ENCODE results near the gene F10.

GRCh38 chr13:113087923-113088690, 34.5 kb upstream of the F10 start:
- TF ChIP-seq ZNF816 (CRISPR knock-in tag; IDR thresholded peaks at IDR 0.05; ENCODE audit: borderline replicate concordance) (no peak), BATF2 (CRISPR knock-in tag; IDR thresholded peaks at IDR 0.05) (no peak), PHB2 (IDR thresholded peaks at IDR 0.05; ENCODE audit: partially characterized antibody) (no peak), ZBTB44 (CRISPR knock-in tag; IDR thresholded peaks at IDR 0.05) (no peak)
- TF ChIP-seq, protein P1, sequence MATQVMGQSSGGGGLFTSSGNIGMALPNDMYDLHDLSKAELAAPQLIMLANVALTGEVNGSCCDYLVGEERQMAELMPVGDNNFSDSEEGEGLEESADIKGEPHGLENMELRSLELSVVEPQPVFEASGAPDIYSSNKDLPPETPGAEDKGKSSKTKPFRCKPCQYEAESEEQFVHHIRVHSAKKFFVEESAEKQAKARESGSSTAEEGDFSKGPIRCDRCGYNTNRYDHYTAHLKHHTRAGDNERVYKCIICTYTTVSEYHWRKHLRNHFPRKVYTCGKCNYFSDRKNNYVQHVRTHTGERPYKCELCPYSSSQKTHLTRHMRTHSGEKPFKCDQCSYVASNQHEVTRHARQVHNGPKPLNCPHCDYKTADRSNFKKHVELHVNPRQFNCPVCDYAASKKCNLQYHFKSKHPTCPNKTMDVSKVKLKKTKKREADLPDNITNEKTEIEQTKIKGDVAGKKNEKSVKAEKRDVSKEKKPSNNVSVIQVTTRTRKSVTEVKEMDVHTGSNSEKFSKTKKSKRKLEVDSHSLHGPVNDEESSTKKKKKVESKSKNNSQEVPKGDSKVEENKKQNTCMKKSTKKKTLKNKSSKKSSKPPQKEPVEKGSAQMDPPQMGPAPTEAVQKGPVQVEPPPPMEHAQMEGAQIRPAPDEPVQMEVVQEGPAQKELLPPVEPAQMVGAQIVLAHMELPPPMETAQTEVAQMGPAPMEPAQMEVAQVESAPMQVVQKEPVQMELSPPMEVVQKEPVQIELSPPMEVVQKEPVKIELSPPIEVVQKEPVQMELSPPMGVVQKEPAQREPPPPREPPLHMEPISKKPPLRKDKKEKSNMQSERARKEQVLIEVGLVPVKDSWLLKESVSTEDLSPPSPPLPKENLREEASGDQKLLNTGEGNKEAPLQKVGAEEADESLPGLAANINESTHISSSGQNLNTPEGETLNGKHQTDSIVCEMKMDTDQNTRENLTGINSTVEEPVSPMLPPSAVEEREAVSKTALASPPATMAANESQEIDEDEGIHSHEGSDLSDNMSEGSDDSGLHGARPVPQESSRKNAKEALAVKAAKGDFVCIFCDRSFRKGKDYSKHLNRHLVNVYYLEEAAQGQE (IDR thresholded peaks at IDR 0.05; ENCODE audit: borderline replicate concordance in 1 of 2, low read depth in 1 of 2, low read length in 2 of 2), result no peak
